Aorta (tissue), 5 donors: ENCODE data around the gene RPRD1B. TPM values are rescaled to one million over a fixed set of nuclear protein-coding genes. Genes with fewer than 3 reads are reported as not detected.

Experiments
- ATAC-seq: fragments of 200-7000 bp; cut with Tn5 transposase; one replicate; pipeline ENCODE4 v1.9.1; 2022; ENCODE audit warnings: moderate library complexity; ENCODE audit not compliant: low FRiP score
- DNase-seq, 2 donors: peaks; one replicate each; pipeline ENCODE4 v3.0.0-alpha.2; 2020
- H3K27ac ChIP-seq, 2 donors: one replicate each; pipeline ENCODE4 v1.5.1; 2013; ENCODE audit warnings: low read length in 2 of 2, mild to moderate bottlenecking in 2 of 2, moderate library complexity in 2 of 2, control low read depth in 1 of 2, inconsistent platforms in 1 of 2, low read depth in 1 of 2
- H3K27me3 ChIP-seq, 2 donors: one replicate each; pipeline ENCODE4 v1.6.1; 2013; ENCODE audit warnings: control low read depth in 1 of 2, low read length in 1 of 2, mild to moderate bottlenecking in 1 of 2, moderate library complexity in 1 of 2; ENCODE audit not compliant: insufficient read depth in 2 of 2, control insufficient read depth in 1 of 2
- H3K36me3 ChIP-seq, 2 donors: one replicate each; pipeline ENCODE4 v1.6.1; 2013; ENCODE audit warnings: control low read depth in 1 of 2, low read length in 1 of 2, mild to moderate bottlenecking in 1 of 2; ENCODE audit not compliant: insufficient read depth in 2 of 2, control insufficient read depth in 1 of 2
- H3K4me1 ChIP-seq, 2 donors: one replicate each; pipeline ENCODE4 v1.6.1; 2013; ENCODE audit warnings: low read length in 2 of 2, control low read depth in 1 of 2, mild to moderate bottlenecking in 1 of 2, moderate library complexity in 1 of 2; ENCODE audit not compliant: insufficient read depth in 2 of 2, control insufficient read depth in 1 of 2
- H3K4me3 ChIP-seq, 2 donors: one replicate each; pipeline ENCODE4 v1.5.1; 2013; ENCODE audit warnings: low read length in 2 of 2, control low read depth in 1 of 2, mild to moderate bottlenecking in 1 of 2
- H3K9me3 ChIP-seq: one replicate; pipeline ENCODE4 v1.6.1; 2013; ENCODE audit warnings: mild to moderate bottlenecking, low read length; ENCODE audit not compliant: control insufficient read depth
- WGBS, 2 donors: extraction: QIAGEN DNeasy Blood & Tissue Kit; methylation state at CpG; one replicate each; pipeline ENCODE4 v1.1.7; 2013; 5-methylcytosine and 5-hydroxymethylcytosine counted together
- intact Hi-C, 2 donors: fragments of 100-400 bp; cut with DNase I; formaldehyde crosslinking; loops; one replicate each; pipeline versions ENCODE4 v1.14.2 to v1.15.0; 2022
- polyA plus RNA-seq, 2 donors: library from polyadenylated mRNA; stranded (reverse); fragments of 200-250 nt; gene quantifications; one replicate each; pipeline ENCODE4 v1.2.3, GENCODE V29; 2013
- total RNA-seq, 2 donors: library from RNA; stranded (reverse); fragmentation: NEBNext Ultra II Directional; extraction: Animal tissue kit (Norgen Biotek cat#: 25700); gene quantifications; one replicate each; pipeline ENCODE4 v1.2.1, GENCODE V29; 2021
- donor health status: healthy with polysubstance abuse.
- donor health status: Bipolar disorder and iron deficiency.
- donor health status: DM: no; HTN: no; CAD: no.
- donor health status: DM: no; HTN: no; CAD: no.
- donor health status: DM: yes; HTN: yes; CAD: no.

The RPRD1B gene
- total and polyA plus RNA-seq, 4 donors: 6.9 to 43.5 (median 21.9) TPM

DNA sequence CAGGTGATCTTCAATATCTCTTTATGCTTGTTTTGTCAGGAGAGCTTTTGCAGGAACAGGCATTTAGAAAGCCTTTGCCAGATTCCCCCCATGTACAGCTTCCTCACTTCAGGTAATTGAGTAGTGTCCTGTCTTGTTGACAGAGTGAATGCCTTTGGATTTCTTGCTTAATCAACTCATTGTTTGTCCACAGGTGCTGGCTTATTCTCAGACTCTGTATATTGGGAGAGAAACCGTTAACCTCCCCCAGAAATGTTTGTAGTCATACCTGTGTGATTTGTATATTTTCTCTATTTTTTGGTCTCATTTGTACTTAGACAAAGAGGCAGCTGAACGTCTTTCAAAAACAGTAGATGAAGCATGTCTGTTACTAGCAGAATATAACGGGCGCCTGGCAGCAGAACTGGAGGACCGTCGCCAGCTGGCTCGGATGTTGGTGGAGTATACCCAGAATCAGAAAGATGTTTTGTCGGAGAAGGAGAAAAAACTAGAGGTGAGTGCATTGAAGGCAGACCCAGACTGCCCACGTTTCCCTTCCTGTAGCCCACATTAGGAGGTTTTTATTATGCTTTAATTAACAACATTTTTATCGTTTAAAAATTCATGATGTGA, 32.3 kb downstream of the RPRD1B start:
- H3K4me3 ChIP-seq: no peak overlapping the region
- H3K27ac ChIP-seq: no peak overlapping the region
- H3K27me3 ChIP-seq: no peaks in the 10 kb centered on the region
- peaks cover 0 to 2% of the 10 kb centered on the region in 2 donors for H3K4me1 ChIP-seq
- 5 to 12% methylated on average over 10 of the region's 10 CpGs for WGBS, 2 donors
- no peaks in the 10 kb centered on the region for H3K9me3 ChIP-seq
- peaks cover 7% of the 10 kb centered on the region in 2 donors for H3K36me3 ChIP-seq
- DNase-seq: peak in 1 of 2 donors; percentile 85
- intact Hi-C loops: no loop called here
- ATAC-seq: no peak

DNA sequence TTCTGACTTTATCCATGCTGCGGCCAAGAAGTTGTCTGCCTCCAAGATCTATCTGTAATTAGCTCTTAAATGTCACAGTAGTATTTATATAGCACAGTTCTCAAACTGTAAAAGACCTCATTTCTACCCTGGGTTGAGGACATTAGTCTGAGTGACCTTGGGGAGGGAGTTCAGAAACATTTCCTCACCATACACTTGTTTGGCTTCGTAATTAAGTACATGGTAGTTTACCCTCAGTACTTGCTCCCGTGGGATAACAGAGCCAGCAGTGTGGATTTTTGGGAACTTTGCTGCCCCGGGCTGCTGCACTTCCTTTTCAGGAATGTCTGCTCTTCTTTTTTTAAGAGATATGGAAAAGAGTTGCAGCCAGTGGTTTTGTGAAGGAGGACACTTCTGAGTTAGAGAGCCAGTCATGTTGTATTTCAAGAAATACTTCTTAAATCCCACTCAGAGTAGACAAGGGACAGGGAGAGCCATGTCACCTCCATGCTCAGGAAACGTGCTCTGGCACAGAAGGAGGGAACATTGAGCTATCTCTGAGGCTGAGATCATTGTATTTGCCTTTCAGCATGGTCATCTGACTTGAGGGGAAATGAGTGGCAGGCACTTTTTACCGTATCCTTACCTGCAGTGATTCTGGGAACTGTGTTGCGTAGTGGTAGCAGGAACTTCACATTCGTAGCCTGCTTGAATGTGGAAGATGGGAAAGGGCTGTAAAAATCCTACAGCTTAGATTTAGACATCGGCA, 33.6 kb downstream of the RPRD1B start:
- Histone ChIP-seq H3K4me1 (peaks cover 0 to 2% of the 10 kb centered on the region in 2 donors), H3K4me3 (no peak overlapping the region), H3K27me3 (no peaks in the 10 kb centered on the region), H3K27ac (no peak overlapping the region), H3K9me3 (no peaks in the 10 kb centered on the region), H3K36me3 (peaks cover 7 to 12% of the 10 kb centered on the region in 2 donors)
- no peak for DNase-seq
- ATAC-seq: peak; percentile 40
- intact Hi-C loops: no loop called here
- 56 to 65% methylated on average over 9 of the region's 9 CpGs for WGBS, 2 donors

DNA sequence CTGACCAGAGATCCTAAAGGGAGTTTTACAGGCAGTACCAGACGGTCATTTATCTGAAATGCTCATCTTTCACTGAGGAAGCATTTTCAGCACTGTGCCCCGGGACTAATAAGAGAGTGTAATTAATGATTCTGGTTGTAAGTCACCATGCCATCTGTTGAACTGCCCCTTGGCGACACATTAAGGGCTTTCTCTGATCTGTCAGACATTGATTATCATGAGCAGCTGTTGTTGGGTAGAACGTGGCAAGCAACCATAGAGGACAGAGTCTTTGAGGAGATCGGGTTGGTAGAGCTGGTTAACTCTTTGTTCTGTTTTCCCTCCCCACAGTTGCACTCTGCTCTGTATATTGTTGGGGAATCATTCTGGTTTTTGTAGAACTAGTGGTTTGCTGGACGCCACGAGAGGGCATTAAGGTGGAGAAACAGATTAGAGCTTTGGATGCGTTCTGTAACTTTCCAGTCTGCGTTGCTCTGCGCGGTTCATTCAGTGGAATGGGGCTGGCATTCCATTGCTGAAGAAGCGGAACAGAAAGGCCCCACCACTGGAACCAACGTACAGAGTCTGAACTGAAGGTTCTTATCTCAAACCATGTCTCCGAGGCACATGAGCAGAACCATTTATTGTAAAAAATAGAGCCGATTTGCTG, 34.3 kb downstream of the RPRD1B start:
- Histone ChIP-seq H3K4me1 (peaks cover 0 to 2% of the 10 kb centered on the region in 2 donors), H3K27ac (no peak overlapping the region), H3K4me3 (no peak overlapping the region), H3K36me3 (peaks cover 7 to 12% of the 10 kb centered on the region in 2 donors), H3K9me3 (no peaks in the 10 kb centered on the region), H3K27me3 (no peaks in the 10 kb centered on the region)
- no peak for ATAC-seq
- DNase-seq: no peak
- intact Hi-C loops: no loop called here
- WGBS, 2 donors: 87 to 89% methylated on average over 15 of the region's 15 CpGs

DNA sequence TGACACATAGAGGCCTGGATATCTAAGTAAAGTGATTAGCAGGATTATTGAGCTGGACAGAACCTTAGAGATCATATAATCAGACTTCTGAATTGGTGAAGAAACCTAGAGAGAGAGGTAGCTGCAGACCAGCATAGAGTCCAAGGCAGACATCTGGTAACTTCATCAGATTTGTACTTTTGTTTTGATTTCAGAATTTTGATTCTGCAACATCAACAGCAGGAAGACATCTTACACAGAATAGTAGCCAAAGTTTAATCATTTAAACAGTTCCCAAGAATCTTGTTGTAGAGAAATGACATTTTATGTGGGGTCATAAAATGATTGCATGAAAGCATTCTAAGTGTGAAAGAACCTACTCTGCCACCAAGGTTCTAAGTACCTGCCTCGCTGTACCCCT, 39.4 kb downstream of the RPRD1B start:
- Histone ChIP-seq H3K27me3 (no peaks in the 10 kb centered on the region), H3K27ac (peak overlapping the region; percentile 15 to 73), H3K4me3 (no peak overlapping the region), H3K36me3 (peaks cover 5% of the 10 kb centered on the region in 2 donors), H3K9me3 (no peaks in the 10 kb centered on the region), H3K4me1 (peaks cover 7% of the 10 kb centered on the region in 2 donors)
- ATAC-seq (no peak), DNase-seq (no peak)
- WGBS, 2 donors: 5 to 17% methylated on average over 1 of the region's 1 CpG
- intact Hi-C loops: loop anchor here (1.0 to 2.0 kb wide), 2 partner anchors 92 kb away; partner anchors contain the start of gene TGM2 (in 2 of the 2)

DNA sequence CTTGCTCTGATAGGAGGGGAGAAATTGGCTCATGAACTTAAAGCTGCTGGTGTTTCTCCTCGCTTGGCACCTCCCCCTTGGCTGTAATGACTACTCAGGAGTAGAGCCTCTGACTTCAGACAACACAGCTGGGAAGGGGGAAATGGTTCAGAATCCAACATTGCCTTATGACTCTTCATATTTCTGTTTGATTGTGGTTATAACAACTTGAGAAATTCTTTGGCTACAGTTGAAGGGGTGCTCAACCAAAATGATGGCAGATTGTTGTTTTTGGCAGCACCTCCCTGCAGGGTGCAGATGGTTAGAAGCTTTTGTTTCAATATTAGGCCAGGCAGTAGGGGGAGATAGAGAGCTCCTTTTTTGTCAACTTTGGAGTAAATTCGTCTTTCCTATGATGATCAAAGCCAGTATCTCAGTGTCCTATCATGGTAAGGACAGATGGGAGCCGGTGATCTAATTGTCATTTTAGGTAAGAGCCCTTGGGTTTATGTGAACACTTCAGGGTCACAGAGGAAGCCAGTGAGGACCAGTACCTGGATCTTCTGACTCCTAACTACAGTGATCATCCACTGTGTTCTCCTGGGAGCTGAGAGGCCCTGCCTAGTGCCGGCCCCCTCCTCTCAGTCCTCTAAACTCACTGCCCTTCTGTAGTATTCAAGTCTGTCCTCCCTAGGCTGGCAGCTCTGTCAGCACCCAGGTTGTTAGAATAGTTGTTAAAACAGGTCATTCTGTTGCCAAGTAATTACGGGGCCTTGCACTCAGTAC, 39.9 kb downstream of the RPRD1B start:
- 0 to 7% methylated on average over 5 of the region's 5 CpGs for WGBS, 2 donors
- H3K27ac ChIP-seq: peak overlapping the region; percentile 51 to 85
- intact Hi-C loops: loop anchor here (1.0 to 2.0 kb wide), 2 partner anchors 91 to 92 kb away; partner anchors contain the start of gene TGM2 (in 2 of the 2)
- DNase-seq (peak in 1 of 2 donors; percentile 77), ATAC-seq (peak; percentile 90)
- H3K36me3 ChIP-seq: peaks cover 3 to 5% of the 10 kb centered on the region in 2 donors
- H3K4me1 ChIP-seq: peaks cover 7% of the 10 kb centered on the region in 2 donors
- H3K27me3 ChIP-seq: no peaks in the 10 kb centered on the region
- H3K4me3 ChIP-seq: no peak overlapping the region
- H3K9me3 ChIP-seq: no peaks in the 10 kb centered on the region

DNA sequence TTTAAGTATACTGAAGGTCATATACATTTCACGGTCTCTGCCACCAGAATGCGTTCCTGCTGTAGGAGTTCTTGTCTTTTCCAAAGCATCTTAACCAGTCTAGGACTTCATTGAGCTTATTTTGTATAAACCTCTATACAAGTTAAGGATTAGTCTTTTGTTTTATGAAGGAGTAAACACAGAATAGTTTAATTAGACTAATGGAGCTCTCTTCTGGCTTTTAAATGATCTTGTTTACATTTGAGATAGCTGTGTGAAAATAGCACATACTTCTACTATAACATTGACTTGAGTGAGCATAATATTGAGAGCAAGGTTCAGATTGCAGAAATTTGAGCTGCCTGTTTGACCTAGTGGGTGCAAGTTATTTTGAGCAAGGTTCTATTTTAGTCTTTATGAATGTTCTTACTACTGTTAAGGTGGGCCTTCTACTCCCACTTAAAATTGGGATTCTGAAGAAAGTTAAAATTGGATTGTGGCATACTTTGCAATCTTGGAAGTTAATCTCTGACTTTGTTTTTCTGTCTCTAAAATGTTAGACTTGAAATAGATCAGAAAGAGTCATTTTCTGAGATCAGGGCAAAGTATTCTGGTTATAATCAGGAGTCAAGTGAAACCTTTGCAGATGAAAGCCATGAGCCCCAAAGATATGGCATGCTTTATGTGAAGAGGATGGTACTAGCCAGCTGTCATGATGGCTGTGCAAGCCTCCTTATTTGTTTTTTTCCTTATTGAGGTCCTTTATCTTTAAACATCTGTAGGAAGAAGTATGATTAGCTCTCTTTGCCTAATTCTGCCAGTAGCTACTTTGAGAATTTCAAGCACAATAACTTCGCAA, 41.8 kb downstream of the RPRD1B start:
- no peak overlapping the region for H3K27ac ChIP-seq
- intact Hi-C loops: loop anchor here (5.0 kb wide), 1 partner anchor 37 kb away; no protein-coding TSS in a partner anchor
- ATAC-seq: no peak
- peaks cover under 1 to 5% of the 10 kb centered on the region in 2 donors for H3K36me3 ChIP-seq
- no peak for DNase-seq
- no peak overlapping the region for H3K4me3 ChIP-seq
- 54 to 72% methylated on average over 3 of the region's 3 CpGs for WGBS, 2 donors
- peaks cover 7% of the 10 kb centered on the region in 2 donors for H3K4me1 ChIP-seq
- no peaks in the 10 kb centered on the region for H3K27me3 ChIP-seq
- H3K9me3 ChIP-seq: no peaks in the 10 kb centered on the region

DNA sequence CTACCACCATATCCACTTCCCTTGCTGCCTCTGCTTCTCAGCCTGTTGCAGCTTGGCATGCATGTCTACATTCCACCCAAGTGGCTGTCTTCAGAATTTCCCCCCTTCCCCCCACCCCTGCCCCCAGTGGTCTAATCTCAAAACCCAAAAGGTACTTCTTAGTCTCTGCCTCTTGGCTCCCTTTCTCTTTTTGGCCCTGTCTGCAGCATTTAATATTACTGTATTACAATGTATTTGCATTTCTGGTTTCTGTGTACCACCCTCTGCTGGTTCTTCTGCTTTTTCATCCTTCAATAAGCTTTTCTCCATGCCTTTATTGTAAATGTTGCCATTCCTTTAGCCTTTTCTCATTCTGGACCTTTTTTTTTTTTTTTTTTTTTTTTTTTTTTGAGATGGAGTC, 43.0 kb downstream of the RPRD1B start:
- H3K4me1 ChIP-seq: peaks cover 7% of the 10 kb centered on the region in 2 donors
- no peak overlapping the region for H3K4me3 ChIP-seq
- no peak for DNase-seq
- no peaks in the 10 kb centered on the region for H3K27me3 ChIP-seq
- H3K36me3 ChIP-seq: peaks cover 0 to under 1% of the 10 kb centered on the region in 2 donors
- H3K27ac ChIP-seq: peak overlapping the region in 1 of 2 donors; percentile 47
- intact Hi-C loops: loop anchor here (5.0 kb wide), 1 partner anchor 36 kb away; no protein-coding TSS in a partner anchor
- H3K9me3 ChIP-seq: no peaks in the 10 kb centered on the region
- no peak for ATAC-seq
